ENCODE measurements around the gene CCDC138.

The CCDC138 gene

GRCh38 chr2:108868911-108869310 is 82.3 kb downstream of the CCDC138 start:
- Histone ChIP-seq H3K4me1 (ENCODE audit: control insufficient read depth, insufficient read depth, low read depth, low read length) (no peaks in the 10 kb centered on the region), H4K8ac (ENCODE audit: low read length) (no peak overlapping the region), H3K36me3 (ENCODE audit: control insufficient read depth in 1 of 2, insufficient read depth in 2 of 2, low read depth in 1 of 2, low read length in 2 of 2) (peaks cover 9 to 16% of the 10 kb centered on the region in 2 experiments), H2BK120ac (ENCODE audit: low read depth, low read length) (no peak overlapping the region), H2BK5ac (ENCODE audit: low read depth, low read length, poor library complexity, severe bottlenecking) (no peak overlapping the region), H3K9me3 (ENCODE audit: control insufficient read depth, low read length) (peaks cover 29% of the 10 kb centered on the region), H3K4me2 (ENCODE audit: low read length, poor library complexity, severe bottlenecking) (no peak overlapping the region), H2AFZ (ENCODE audit: low read depth, low read length) (no peak overlapping the region), H3K18ac (ENCODE audit: low read depth in 1 of 2, low read length in 2 of 2) (no peak overlapping the region), H3K14ac (ENCODE audit: low read length in 2 of 2) (no peak overlapping the region), H2BK15ac (ENCODE audit: low read depth, poor library complexity, severe bottlenecking) (no peak overlapping the region), H3K27ac (ENCODE audit: low read length, poor library complexity, severe bottlenecking) (no peak overlapping the region), H2BK12ac (ENCODE audit: low read length in 2 of 2) (no peak overlapping the region), H3K23ac (ENCODE audit: low read length in 2 of 2) (no peak overlapping the region), H4K91ac (ENCODE audit: low read length) (no peak overlapping the region), H3K4ac (ENCODE audit: low read depth in 1 of 2, low read length in 2 of 2) (no peak overlapping the region), H3K4me3 (ENCODE audit: insufficient read depth in 1 of 2, low read depth in 1 of 2, low read length in 2 of 2) (no peak overlapping the region), H2AK5ac (ENCODE audit: low read length, severe bottlenecking) (no peak overlapping the region), H3K79me1 (replicated peaks; ENCODE audit: low read length, poor library complexity, severe bottlenecking) (no peaks in the 10 kb centered on the region), H3K9ac (ENCODE audit: low read length) (no peak overlapping the region), H3K27me3 (ENCODE audit: control insufficient read depth in 1 of 2, insufficient read depth in 1 of 2, low read length in 2 of 2) (no peaks in the 10 kb centered on the region)
- WGBS = no CpG with 5 or more reads among the region's 1 CpG
- no peak for DNase-seq

GRCh38 chr2:108869542-108869941 is 83.0 kb downstream of the CCDC138 start:
- no peaks in the 10 kb centered on the region for H3K4me1 ChIP-seq (ENCODE audit: control insufficient read depth, insufficient read depth, low read depth, low read length)
- H3K4me3 ChIP-seq (ENCODE audit: insufficient read depth in 1 of 2, low read depth in 1 of 2, low read length in 2 of 2) = no peak overlapping the region
- no peak overlapping the region for H2BK120ac ChIP-seq (ENCODE audit: low read depth, low read length)
- H3K79me1 ChIP-seq (replicated peaks; ENCODE audit: low read length, poor library complexity, severe bottlenecking) = no peaks in the 10 kb centered on the region
- H3K4ac ChIP-seq (ENCODE audit: low read depth in 1 of 2, low read length in 2 of 2) = no peak overlapping the region
- WGBS = 100% methylated on average over 2 of the region's 3 CpGs
- H3K27ac ChIP-seq (ENCODE audit: low read length, poor library complexity, severe bottlenecking) = no peak overlapping the region
- H4K8ac ChIP-seq (ENCODE audit: low read length) = no peak overlapping the region
- DNase-seq = no peak
- H3K9ac ChIP-seq (ENCODE audit: low read length) = no peak overlapping the region
- no peak overlapping the region for H4K91ac ChIP-seq (ENCODE audit: low read length)
- no peaks in the 10 kb centered on the region for H3K27me3 ChIP-seq (ENCODE audit: control insufficient read depth in 1 of 2, insufficient read depth in 1 of 2, low read length in 2 of 2)
- H2BK12ac ChIP-seq (ENCODE audit: low read length in 2 of 2) = no peak overlapping the region
- no peak overlapping the region for H3K14ac ChIP-seq (ENCODE audit: low read length in 2 of 2)
- H3K4me2 ChIP-seq (ENCODE audit: low read length, poor library complexity, severe bottlenecking) = no peak overlapping the region
- no peak overlapping the region for H2AK5ac ChIP-seq (ENCODE audit: low read length, severe bottlenecking)
- H2BK15ac ChIP-seq (ENCODE audit: low read depth, poor library complexity, severe bottlenecking) = no peak overlapping the region
- no peak overlapping the region for H3K18ac ChIP-seq (ENCODE audit: low read depth in 1 of 2, low read length in 2 of 2)
- H3K36me3 ChIP-seq (ENCODE audit: control insufficient read depth in 1 of 2, insufficient read depth in 2 of 2, low read depth in 1 of 2, low read length in 2 of 2) = peaks cover 9 to 16% of the 10 kb centered on the region in 2 experiments
- no peak overlapping the region for H2AFZ ChIP-seq (ENCODE audit: low read depth, low read length)
- H3K23ac ChIP-seq (ENCODE audit: low read length in 2 of 2) = no peak overlapping the region
- peaks cover 29% of the 10 kb centered on the region for H3K9me3 ChIP-seq (ENCODE audit: control insufficient read depth, low read length)
- no peak overlapping the region for H2BK5ac ChIP-seq (ENCODE audit: low read depth, low read length, poor library complexity, severe bottlenecking)

- Histone ChIP-seq H3K18ac (ENCODE audit: low read depth in 1 of 2, low read length in 2 of 2) (no peak overlapping the region), H2BK15ac (ENCODE audit: low read depth, poor library complexity, severe bottlenecking) (no peak overlapping the region), H3K36me3 (ENCODE audit: control insufficient read depth in 1 of 2, insufficient read depth in 2 of 2, low read depth in 1 of 2, low read length in 2 of 2) (peaks cover 9 to 16% of the 10 kb centered on the region in 2 experiments), H4K91ac (ENCODE audit: low read length) (no peak overlapping the region), H3K79me1 (replicated peaks; ENCODE audit: low read length, poor library complexity, severe bottlenecking) (no peaks in the 10 kb centered on the region), H2BK5ac (ENCODE audit: low read depth, low read length, poor library complexity, severe bottlenecking) (no peak overlapping the region), H3K9me3 (ENCODE audit: control insufficient read depth, low read length) (peaks cover 29% of the 10 kb centered on the region), H4K8ac (ENCODE audit: low read length) (no peak overlapping the region), H3K4me1 (ENCODE audit: control insufficient read depth, insufficient read depth, low read depth, low read length) (no peaks in the 10 kb centered on the region), H3K4me2 (ENCODE audit: low read length, poor library complexity, severe bottlenecking) (no peak overlapping the region), H3K9ac (ENCODE audit: low read length) (no peak overlapping the region), H3K27ac (ENCODE audit: low read length, poor library complexity, severe bottlenecking) (no peak overlapping the region), H2AFZ (ENCODE audit: low read depth, low read length) (no peak overlapping the region), H3K4me3 (ENCODE audit: insufficient read depth in 1 of 2, low read depth in 1 of 2, low read length in 2 of 2) (no peak overlapping the region), H3K23ac (ENCODE audit: low read length in 2 of 2) (no peak overlapping the region), H3K14ac (ENCODE audit: low read length in 2 of 2) (no peak overlapping the region), H2AK5ac (ENCODE audit: low read length, severe bottlenecking) (no peak overlapping the region), H2BK12ac (ENCODE audit: low read length in 2 of 2) (no peak overlapping the region), H2BK120ac (ENCODE audit: low read depth, low read length) (no peak overlapping the region), H3K4ac (ENCODE audit: low read depth in 1 of 2, low read length in 2 of 2) (no peak overlapping the region), H3K27me3 (ENCODE audit: control insufficient read depth in 1 of 2, insufficient read depth in 1 of 2, low read length in 2 of 2) (no peaks in the 10 kb centered on the region)
- WGBS = 99% methylated on average over 4 of the region's 5 CpGs
- no peak for DNase-seq
Observed at GRCh38 chr2:108870069-108870644, 83.6 kb downstream of the CCDC138 start.

- Histone ChIP-seq H3K9ac (ENCODE audit: low read length) (no peak overlapping the region), H2BK5ac (ENCODE audit: low read depth, low read length, poor library complexity, severe bottlenecking) (no peak overlapping the region), H3K18ac (ENCODE audit: low read depth in 1 of 2, low read length in 2 of 2) (no peak overlapping the region), H3K27me3 (ENCODE audit: control insufficient read depth in 1 of 2, insufficient read depth in 1 of 2, low read length in 2 of 2) (no peaks in the 10 kb centered on the region), H2BK12ac (ENCODE audit: low read length in 2 of 2) (no peak overlapping the region), H3K23ac (ENCODE audit: low read length in 2 of 2) (no peak overlapping the region), H3K4me1 (ENCODE audit: control insufficient read depth, insufficient read depth, low read depth, low read length) (no peaks in the 10 kb centered on the region), H3K79me1 (replicated peaks; ENCODE audit: low read length, poor library complexity, severe bottlenecking) (no peaks in the 10 kb centered on the region), H3K9me3 (ENCODE audit: control insufficient read depth, low read length) (peaks cover 29% of the 10 kb centered on the region), H3K4me3 (ENCODE audit: insufficient read depth in 1 of 2, low read depth in 1 of 2, low read length in 2 of 2) (no peak overlapping the region), H2BK120ac (ENCODE audit: low read depth, low read length) (no peak overlapping the region), H2AK5ac (ENCODE audit: low read length, severe bottlenecking) (no peak overlapping the region), H3K36me3 (ENCODE audit: control insufficient read depth in 1 of 2, insufficient read depth in 2 of 2, low read depth in 1 of 2, low read length in 2 of 2) (peaks cover 0 to 2% of the 10 kb centered on the region in 2 experiments), H2AFZ (ENCODE audit: low read depth, low read length) (no peak overlapping the region), H3K14ac (ENCODE audit: low read length in 2 of 2) (no peak overlapping the region), H3K27ac (ENCODE audit: low read length, poor library complexity, severe bottlenecking) (no peak overlapping the region), H4K91ac (ENCODE audit: low read length) (no peak overlapping the region), H4K8ac (ENCODE audit: low read length) (no peak overlapping the region), H2BK15ac (ENCODE audit: low read depth, poor library complexity, severe bottlenecking) (no peak overlapping the region), H3K4ac (ENCODE audit: low read depth in 1 of 2, low read length in 2 of 2) (no peak overlapping the region), H3K4me2 (ENCODE audit: low read length, poor library complexity, severe bottlenecking) (no peak overlapping the region)
- no peak for DNase-seq
- WGBS = 100% methylated on average over 2 of the region's 2 CpGs
Observed at GRCh38 chr2:108877506-108877905, 90.9 kb downstream of the CCDC138 start.
